Measurements from ENCODE around the gene FBL.

GRCh38 chr19:39819786-39820185 lies 26.4 kb downstream of the FBL start:
- TF ChIP-seq CTCF (IDR thresholded peaks at IDR 0.05; ENCODE audit: low read depth, low read length, missing input control) = no peak
- no peak for TF ChIP-seq SP1 (IDR thresholded peaks at IDR 0.05)
- no peak for TF ChIP-seq HNF4G (IDR thresholded peaks at IDR 0.05)
- no peak for TF ChIP-seq TAF1 (conservative IDR thresholded peaks at IDR 0.05)
- TF ChIP-seq RAD21 (IDR thresholded peaks at IDR 0.05) = no peak

Measured in liver (tissue), 3 donors.